HCT116 (cell line): ENCODE data around the gene NFE2L2. TPM values are rescaled to one million over a fixed set of nuclear protein-coding genes. Genes with fewer than 3 reads are reported as not detected.

Experiments
- ATAC-seq: fragments of 200-7000 bp; cut with Tn5 transposase; 2 replicates; pipeline ENCODE4 v1.9.1; 2020; ENCODE audit warnings: mild to moderate bottlenecking, moderate library complexity
- BruUV-seq: library from RNA; stranded (reverse); fragments of 400-500 nt; replicated peaks from 2 replicates; lab custom pipeline; 2021; lab: Mats Ljungman, UMichigan
- CTCF ChIA-PET: fragments of 300-600 bp; sonication (Branson Sonifier 250); formaldehyde crosslinking; loops from one replicate; lab custom pipeline; 2021; ENCODE audit warnings: antibody characterized with exemption; lab: Charles Lee
- POLR2A ChIA-PET: fragments of 300-600, 350-600 bp; sonication (Branson Sonifier 250); formaldehyde crosslinking; loops from one replicate; lab custom pipeline; 2021; ENCODE audit warnings: antibody characterized with exemption; lab: Charles Lee
- RAD21 ChIA-PET, 2 experiments: fragments of 300-600 bp; sonication (Branson Sonifier 250); formaldehyde crosslinking; loops; one replicate each; lab custom pipeline; 2023; ENCODE audit warnings: low total read pairs in 2 of 2; ENCODE audit not compliant: uncharacterized antibody in 2 of 2, unreplicated experiment in 2 of 2, low non-redundant PET in 1 of 2; lab: Charles Lee
- DNase-seq: peaks from one replicate; pipeline ENCODE4 v3.0.0-alpha.2; 2010; ENCODE audit warnings: low read depth, low spot score
- H2AFZ ChIP-seq: fragments of 200-600 bp; shearing (Covaris generic), sonication (generic); 2 replicates; pipeline ENCODE4 v1.6.1; 2017; ENCODE audit warnings: low read depth, mixed run types, mixed read lengths, antibody characterized with exemption, low read length; ENCODE audit not compliant: poor library complexity, severe bottlenecking
- H3K27ac ChIP-seq: 2 replicates; pipeline ENCODE4 v1.5.1; 2012; ENCODE audit warnings: low read depth, low read length
- H3K27me3 ChIP-seq: fragments of 200-600 bp; sonication (generic); 2 replicates; pipeline ENCODE4 v1.6.1; 2016; ENCODE audit warnings: mixed run types, low read length, mixed read lengths; ENCODE audit not compliant: insufficient read depth
- H3K36me3 ChIP-seq, 2 experiments: fragments of 200-500 bp in 1 of 2; fragments of 200-600 bp in 1 of 2; sonication (Bioruptor generic) in 1 of 2; sonication (generic) in 1 of 2; 2 replicates each; pipeline versions ENCODE4 v1.5.1 to v1.6.1; 2014 to 2016; ENCODE audit warnings: low read length in 2 of 2, inconsistent platforms in 1 of 2, mixed read lengths in 1 of 2, mixed run types in 1 of 2; ENCODE audit not compliant: insufficient read depth in 2 of 2, control insufficient read depth in 1 of 2
- H3K4me1 ChIP-seq, 2 experiments: fragments of 200-600 bp in 1 of 2; sonication (generic) in 1 of 2; 2 replicates each; pipeline versions ENCODE4 v1.5.1 to v1.6.1; 2012 to 2017; ENCODE audit warnings: low read length in 2 of 2, inconsistent platforms in 1 of 2, mild to moderate bottlenecking in 1 of 2, mixed read lengths in 1 of 2, mixed run types in 1 of 2, moderate library complexity in 1 of 2; ENCODE audit not compliant: insufficient read depth in 2 of 2, control insufficient read depth in 1 of 2
- H3K4me2 ChIP-seq: fragments of 200-600 bp; sonication (generic); 2 replicates; pipeline ENCODE4 v1.6.1; 2017; ENCODE audit warnings: mixed run types, low read length, mixed read lengths
- H3K4me3 ChIP-seq, 2 experiments: fragments of 200-600 bp in 1 of 2; sonication (generic) in 1 of 2; replicated peaks in 1 of 2; 2 replicates each; pipeline ENCODE4 v1.5.1; 2011 to 2016; ENCODE audit warnings: low read length in 2 of 2, control low read depth in 1 of 2, low read depth in 1 of 2, mild to moderate bottlenecking in 1 of 2, mixed read lengths in 1 of 2, mixed run types in 1 of 2
- H3K79me2 ChIP-seq: fragments of 200-600 bp; sonication (generic); 2 replicates; pipeline ENCODE4 v1.6.1; 2017; ENCODE audit warnings: mild to moderate bottlenecking, mixed run types, low read length, moderate library complexity, mixed read lengths; ENCODE audit not compliant: insufficient read depth
- H3K9ac ChIP-seq: fragments of 200-600 bp; sonication (generic); 2 replicates; pipeline ENCODE4 v1.6.1; 2016; ENCODE audit warnings: low read length, mixed read lengths
- H3K9me2 ChIP-seq: fragments of 200-600 bp; sonication (generic), shearing (Covaris generic); 2 replicates; pipeline ENCODE4 v1.6.1; 2017; ENCODE audit warnings: mixed run types, mild to moderate bottlenecking, moderate library complexity; ENCODE audit not compliant: insufficient read depth
- H3K9me3 ChIP-seq, 2 experiments: fragments of 200-500 bp in 1 of 2; fragments of 200-600 bp in 1 of 2; sonication (Bioruptor generic) in 1 of 2; sonication (generic) in 1 of 2; 2 replicates each; pipeline ENCODE4 v1.6.1; 2014 to 2017; ENCODE audit warnings: low read length in 2 of 2, mixed read lengths in 2 of 2, inconsistent platforms in 1 of 2, low read depth in 1 of 2, mild to moderate bottlenecking in 1 of 2, mixed run types in 1 of 2, moderate library complexity in 1 of 2; ENCODE audit not compliant: control insufficient read depth in 1 of 2, insufficient read depth in 1 of 2
- H4K20me1 ChIP-seq: fragments of 200-600 bp; sonication (generic), shearing (Covaris generic); 2 replicates; pipeline ENCODE4 v1.6.1; 2017; ENCODE audit warnings: mixed run types, mild to moderate bottlenecking, moderate library complexity; ENCODE audit not compliant: insufficient read depth
- EGR1 ChIP-seq: IDR thresholded peaks from 2 replicates; pipeline ENCODE4 v1.6.1; 2012; ENCODE audit warnings: low read depth
- EZH2phosphoT487 ChIP-seq: fragments of 200-600 bp; IDR thresholded peaks from 2 replicates; pipeline ENCODE4 v1.6.1; 2018; ENCODE audit warnings: antibody characterized with exemption, borderline replicate concordance
- JUND ChIP-seq: IDR thresholded peaks from 2 replicates; pipeline ENCODE4 v1.6.1; 2012
- POLR2A ChIP-seq: IDR thresholded peaks from 2 replicates; pipeline ENCODE4 v1.7.0; 2011; ENCODE audit warnings: borderline replicate concordance; ENCODE audit not compliant: insufficient read depth, insufficient read length; ENCODE audit errors: extremely low read depth
- POLR2AphosphoS5 ChIP-seq: IDR thresholded peaks from 2 replicates; pipeline ENCODE4 v1.6.1; 2011; ENCODE audit warnings: mild to moderate bottlenecking, low read depth, low read length, moderate library complexity
- RAD21 ChIP-seq: IDR thresholded peaks from 2 replicates; pipeline ENCODE4 v1.6.1; 2012; ENCODE audit warnings: low read depth, mild to moderate bottlenecking
- REST ChIP-seq: IDR thresholded peaks from 2 replicates; pipeline ENCODE4 v1.6.1; 2012; ENCODE audit warnings: low read depth
- TCF7L2 ChIP-seq: IDR thresholded peaks from 2 replicates; pipeline ENCODE4 v1.7.0; 2011; ENCODE audit warnings: borderline replicate concordance, inconsistent platforms; ENCODE audit not compliant: insufficient read depth, insufficient read length; ENCODE audit errors: extremely low read depth
- intact Hi-C: fragments of 100-400 bp; cut with micrococcal nuclease; formaldehyde crosslinking; loops from 2 replicates; pipeline ENCODE4 v1.10.0; 2022
- total RNA-seq: library from RNA; stranded (reverse); gene quantifications from one replicate; pipeline ENCODE4 v1.2.1, GENCODE V29; 2021; ENCODE audit not compliant: unreplicated experiment
- TF ChIP-seq, protein P1 (sequence below), 3 experiments: fragments of 200-600 bp in 1 of 3; sonication (generic) in 1 of 3; IDR thresholded peaks in 2 of 3; conservative IDR thresholded peaks in 1 of 3; 2 replicates each; pipeline ENCODE4 v1.5.1; 2012 to 2017; ENCODE audit warnings: low read depth in 2 of 3, low read length in 2 of 3, antibody characterized with exemption in 1 of 3, borderline replicate concordance in 1 of 3, control low read depth in 1 of 3, mild to moderate bottlenecking in 1 of 3, mixed read lengths in 1 of 3, mixed run types in 1 of 3, moderate library complexity in 1 of 3; ENCODE audit not compliant: insufficient read depth in 1 of 3

Gene NFE2L2
- total RNA-seq, 1 experiment from 2014 or later, result 106 TPM

DNA sequence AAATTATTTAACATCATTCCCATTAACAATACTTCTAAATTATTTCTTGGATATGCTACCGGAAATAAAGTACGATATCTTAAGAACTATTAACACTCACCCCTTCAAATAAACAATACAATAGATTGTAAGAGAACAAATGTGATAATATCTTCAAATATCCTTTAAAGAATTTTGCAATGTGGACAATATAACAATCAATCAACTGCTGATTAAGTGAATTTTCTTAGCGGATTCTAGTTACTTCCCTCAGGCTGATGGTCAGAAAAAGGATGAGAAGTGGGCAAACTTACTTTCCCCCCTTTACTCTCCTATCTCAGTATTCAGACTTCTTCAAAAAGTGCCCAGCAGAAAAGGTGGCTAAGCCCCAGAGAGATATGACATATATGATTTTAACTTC lies 10.8 kb downstream of the NFE2L2 start:
- no peak overlapping the region for H3K4me2 ChIP-seq
- ChIA-PET POLR2A (interaction anchor here (2.1 to 2.2 kb wide), 2 partner anchors 8 to 10 kb away, joined by 8 to 13 read pairs; partner anchors contain the start of gene NFE2L2), CTCF (interaction anchor here (2.5 to 2.6 kb wide), 3 partner anchors 9 to 89 kb away, joined by 8 to 22 read pairs (median 21); partner anchors contain the start of gene NFE2L2), RAD21 (interaction anchor here in 1 of 2 experiments (1.3 kb wide), 1 partner anchor 89 kb away, joined by 4 read pairs; no protein-coding TSS in a partner anchor)
- ATAC-seq, result no peak
- H3K4me3 ChIP-seq, result no peak overlapping the region
- intact Hi-C loops, result no loop called here
- no peaks in the 10 kb centered on the region for H3K9me3 ChIP-seq
- no peaks in the 10 kb centered on the region for H3K9me2 ChIP-seq
- peaks cover 50 to 89% of the 10 kb centered on the region in 2 experiments for H3K4me1 ChIP-seq
- TF ChIP-seq REST (no peak), JUND (no peak), POLR2A (no peak), RAD21 (no peak), TCF7L2 (no peak), POLR2AphosphoS5 (no peak), EGR1 (no peak), EZH2phosphoT487 (no peak)
- TF ChIP-seq, protein P1, sequence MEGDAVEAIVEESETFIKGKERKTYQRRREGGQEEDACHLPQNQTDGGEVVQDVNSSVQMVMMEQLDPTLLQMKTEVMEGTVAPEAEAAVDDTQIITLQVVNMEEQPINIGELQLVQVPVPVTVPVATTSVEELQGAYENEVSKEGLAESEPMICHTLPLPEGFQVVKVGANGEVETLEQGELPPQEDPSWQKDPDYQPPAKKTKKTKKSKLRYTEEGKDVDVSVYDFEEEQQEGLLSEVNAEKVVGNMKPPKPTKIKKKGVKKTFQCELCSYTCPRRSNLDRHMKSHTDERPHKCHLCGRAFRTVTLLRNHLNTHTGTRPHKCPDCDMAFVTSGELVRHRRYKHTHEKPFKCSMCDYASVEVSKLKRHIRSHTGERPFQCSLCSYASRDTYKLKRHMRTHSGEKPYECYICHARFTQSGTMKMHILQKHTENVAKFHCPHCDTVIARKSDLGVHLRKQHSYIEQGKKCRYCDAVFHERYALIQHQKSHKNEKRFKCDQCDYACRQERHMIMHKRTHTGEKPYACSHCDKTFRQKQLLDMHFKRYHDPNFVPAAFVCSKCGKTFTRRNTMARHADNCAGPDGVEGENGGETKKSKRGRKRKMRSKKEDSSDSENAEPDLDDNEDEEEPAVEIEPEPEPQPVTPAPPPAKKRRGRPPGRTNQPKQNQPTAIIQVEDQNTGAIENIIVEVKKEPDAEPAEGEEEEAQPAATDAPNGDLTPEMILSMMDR (IDR thresholded peaks at IDR 0.05 in 2 of 3, conservative IDR thresholded peaks at IDR 0.05 in 1 of 3; ENCODE audit: borderline replicate concordance in 1 of 3, insufficient read depth in 1 of 3, low read depth in 2 of 3, low read length in 2 of 3), result no peak
- H3K9ac ChIP-seq, result peak overlapping the region; percentile 3; the same call in 1 of the 2 replicates
- H4K20me1 ChIP-seq, result peaks cover 45% of the 10 kb centered on the region; the same call in 1 of the 2 replicates
- no peak for DNase-seq
- H3K36me3 ChIP-seq, result peaks cover 0 to 7% of the 10 kb centered on the region in 2 experiments; a peak in 1 of 4 replicates
- no TSS peak for BruUV-seq
- H2AFZ ChIP-seq, result no peak overlapping the region
- H3K27ac ChIP-seq, result no peak overlapping the region
- peaks cover 100% of the 10 kb centered on the region for H3K79me2 ChIP-seq
- no peaks in the 10 kb centered on the region for H3K27me3 ChIP-seq
